Astrocyte (in vitro differentiated cells and primary cell): ENCODE measurements around the gene MPC1L. TPM values are rescaled to one million over a fixed set of nuclear protein-coding genes. Genes with fewer than 3 reads are reported as not detected.
A peak's percentile ranks its signal among the peaks of the same experiment; 100 is the strongest.

Experiments
- DNase-seq: peaks from one replicate; pipeline ENCODE4 v3.0.0-alpha.2; 2010; ENCODE audit warnings: low read depth
- FAIRE-seq: peaks from 2 replicates; lab custom pipeline; 2011; peaks lifted over from hg19 to GRCh38; lab: Jason Lieb, UNC
- H2AFZ ChIP-seq: 2 replicates; pipeline ENCODE4 v1.6.0; 2012; ENCODE audit warnings: low read depth, low read length, inconsistent platforms
- H3K27ac ChIP-seq: 2 replicates; pipeline ENCODE4 v1.5.1; 2011; ENCODE audit warnings: low read depth, low read length, inconsistent platforms
- H3K27me3 ChIP-seq: 2 replicates; pipeline ENCODE4 v1.6.0; 2011; ENCODE audit warnings: low read length, inconsistent platforms; ENCODE audit not compliant: insufficient read depth
- H3K36me3 ChIP-seq: 2 replicates; pipeline ENCODE4 v1.5.1; 2011; ENCODE audit warnings: low read length, inconsistent platforms; ENCODE audit not compliant: insufficient read depth
- H3K4me1 ChIP-seq: 2 replicates; pipeline ENCODE4 v1.5.1; 2011; ENCODE audit warnings: low read length, inconsistent platforms; ENCODE audit not compliant: insufficient read depth
- H3K4me2 ChIP-seq: 2 replicates; pipeline ENCODE4 v1.6.0; 2012; ENCODE audit warnings: low read length, inconsistent platforms
- H3K4me3 ChIP-seq: 2 replicates; pipeline ENCODE4 v1.5.1; 2011; ENCODE audit warnings: low read depth, mild to moderate bottlenecking, low read length, inconsistent platforms; ENCODE audit not compliant: insufficient read depth
- H3K79me2 ChIP-seq: 2 replicates; pipeline ENCODE4 v1.6.0; 2012; ENCODE audit warnings: mild to moderate bottlenecking, low read length, inconsistent platforms; ENCODE audit not compliant: insufficient read depth
- H3K9ac ChIP-seq: 2 replicates; pipeline ENCODE4 v1.6.0; 2012; ENCODE audit warnings: mild to moderate bottlenecking, low read length, inconsistent platforms
- H3K9me3 ChIP-seq: 2 replicates; pipeline ENCODE4 v1.5.1; 2012; ENCODE audit warnings: low read depth, mild to moderate bottlenecking, low read length, inconsistent platforms; ENCODE audit not compliant: insufficient read depth
- H4K20me1 ChIP-seq: 2 replicates; pipeline ENCODE4 v1.6.0; 2012; ENCODE audit warnings: low read length, inconsistent platforms; ENCODE audit not compliant: insufficient read depth
- H3K27ac Mint-ChIP-seq: one replicate; pipeline ENCODE4 v1.8.0; 2021; ENCODE audit warnings: mild to moderate bottlenecking, mixed read lengths; ENCODE audit not compliant: unreplicated experiment
- H3K27me3 Mint-ChIP-seq: one replicate; pipeline ENCODE4 v1.8.0; 2021; ENCODE audit warnings: low read depth, mixed read lengths; ENCODE audit not compliant: unreplicated experiment
- H3K36me3 Mint-ChIP-seq: one replicate; pipeline ENCODE4 v1.8.0; 2021; ENCODE audit warnings: low read depth, mixed read lengths; ENCODE audit not compliant: unreplicated experiment
- H3K4me1 Mint-ChIP-seq: one replicate; pipeline ENCODE4 v1.8.0; 2021; ENCODE audit warnings: low read depth, mixed read lengths; ENCODE audit not compliant: unreplicated experiment
- H3K4me3 Mint-ChIP-seq: one replicate; pipeline ENCODE4 v1.8.0; 2021; ENCODE audit warnings: mild to moderate bottlenecking, moderate library complexity, mixed read lengths; ENCODE audit not compliant: unreplicated experiment
- H3K9me3 Mint-ChIP-seq: one replicate; pipeline ENCODE4 v1.8.0; 2021; ENCODE audit warnings: mild to moderate bottlenecking, mixed read lengths; ENCODE audit not compliant: unreplicated experiment
- CTCF ChIP-seq: IDR thresholded peaks from 2 replicates; pipeline ENCODE4 v1.5.1; 2011; ENCODE audit warnings: low read depth, mild to moderate bottlenecking, inconsistent platforms, low read length, moderate library complexity; ENCODE audit not compliant: insufficient read depth
- EZH2 ChIP-seq: IDR thresholded peaks from 2 replicates; pipeline ENCODE4 v1.6.1; 2012; ENCODE audit warnings: mild to moderate bottlenecking, low read length, inconsistent platforms; ENCODE audit not compliant: insufficient read depth
- total RNA-seq: library from RNA; stranded (reverse); gene quantifications from 2 replicates; pipeline ENCODE4 v1.2.1, GENCODE V29; 2021

Gene MPC1L
- total RNA-seq, 1 donor from 2014 or later = not detected

GRCh38 chrX:40644176-40644575 is 20.9 kb downstream of the MPC1L start:
- H3K4me3 ChIP-seq = no peak overlapping the region
- Mint-ChIP-seq H3K9me3 (no peaks in the 10 kb centered on the region), H3K4me3 (peak overlapping the region; percentile 63), H3K27me3 (no peaks in the 10 kb centered on the region), H3K36me3 (peaks cover 5% of the 10 kb centered on the region), H3K4me1 (peaks cover 14% of the 10 kb centered on the region), H3K27ac (no peak overlapping the region)
- no peak for DNase-seq
- H3K36me3 ChIP-seq = peaks cover 3% of the 10 kb centered on the region
- H2AFZ ChIP-seq = no peak overlapping the region
- H3K9me3 ChIP-seq = no peaks in the 10 kb centered on the region
- H3K27ac ChIP-seq = no peak overlapping the region
- H3K4me2 ChIP-seq = peak overlapping the region; percentile 87
- no peaks in the 10 kb centered on the region for H4K20me1 ChIP-seq
- no peak for FAIRE-seq
- TF ChIP-seq EZH2 (no peak), CTCF (no peak)
- H3K79me2 ChIP-seq = peaks cover 64% of the 10 kb centered on the region
- H3K9ac ChIP-seq = no peak overlapping the region
- peaks cover 8% of the 10 kb centered on the region for H3K4me1 ChIP-seq
- no peaks in the 10 kb centered on the region for H3K27me3 ChIP-seq

GRCh38 chrX:40644821-40645358 is 21.7 kb downstream of the MPC1L start:
- H4K20me1 ChIP-seq = no peaks in the 10 kb centered on the region
- peak overlapping the region; percentile 31 for H3K27ac ChIP-seq
- H2AFZ ChIP-seq = no peak overlapping the region
- peak overlapping the region; percentile 87 for H3K4me2 ChIP-seq
- H3K9me3 Mint-ChIP-seq = no peaks in the 10 kb centered on the region
- H3K36me3 Mint-ChIP-seq = peaks cover 5% of the 10 kb centered on the region
- no peaks in the 10 kb centered on the region for H3K27me3 Mint-ChIP-seq
- FAIRE-seq = peak; percentile 39
- peaks cover 8% of the 10 kb centered on the region for H3K4me1 ChIP-seq
- TF ChIP-seq CTCF (no peak), EZH2 (no peak)
- H3K9ac ChIP-seq = peak overlapping the region; percentile 67
- peak overlapping the region; percentile 93 for H3K27ac Mint-ChIP-seq
- no peaks in the 10 kb centered on the region for H3K9me3 ChIP-seq
- peaks cover 59% of the 10 kb centered on the region for H3K79me2 ChIP-seq
- no peaks in the 10 kb centered on the region for H3K27me3 ChIP-seq
- peak overlapping the region; percentile 87 for H3K4me3 Mint-ChIP-seq
- H3K4me1 Mint-ChIP-seq = peaks cover 14% of the 10 kb centered on the region
- DNase-seq = peak; percentile 60
- H3K4me3 ChIP-seq = peak overlapping the region; percentile 46
- peaks cover 4% of the 10 kb centered on the region for H3K36me3 ChIP-seq

DNA sequence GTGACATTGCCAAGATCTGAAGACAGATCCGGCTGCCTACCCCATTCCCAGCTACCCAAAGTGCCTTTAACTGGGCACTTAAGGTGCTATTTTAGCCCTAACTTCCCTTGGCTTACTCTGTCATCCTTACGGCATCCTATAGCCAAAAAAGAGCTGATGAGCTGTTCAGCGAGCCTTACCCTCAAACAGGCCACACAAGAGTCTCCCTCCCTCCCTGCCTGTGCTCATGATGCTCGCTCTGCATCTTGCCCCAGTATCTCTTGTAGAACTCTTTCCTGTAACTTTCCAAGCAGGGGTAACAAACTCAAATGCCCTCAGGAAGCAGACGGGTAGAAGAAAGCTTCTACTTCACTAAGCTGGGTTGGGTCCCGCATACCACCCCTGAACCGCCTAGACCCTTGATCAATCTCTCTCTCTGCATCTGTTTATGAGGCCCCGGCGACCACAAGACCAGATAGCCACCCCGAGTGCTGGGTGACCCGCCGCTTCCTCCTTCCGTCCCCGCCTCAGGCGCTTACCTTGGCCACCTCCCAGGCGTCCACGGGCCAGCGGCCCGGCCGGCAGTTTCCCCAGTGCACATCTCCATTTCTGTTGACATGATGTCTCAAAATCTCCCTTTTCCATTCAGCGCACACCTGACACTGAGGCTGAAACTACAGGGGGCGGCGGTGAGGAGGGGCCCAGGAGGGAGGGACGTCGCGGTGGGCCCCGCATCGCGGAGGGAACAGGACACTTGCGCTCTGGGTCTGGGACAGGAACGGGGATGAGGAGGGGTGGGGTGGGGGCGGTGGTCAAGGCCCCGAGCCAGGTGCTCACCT is 23.5 kb downstream of the MPC1L start:
- peak overlapping the region; percentile 74 for H3K4me3 ChIP-seq
- H3K27ac Mint-ChIP-seq = peak overlapping the region; percentile 84
- FAIRE-seq (no peak), DNase-seq (no peak)
- H4K20me1 ChIP-seq = no peaks in the 10 kb centered on the region
- H3K9me3 Mint-ChIP-seq = no peaks in the 10 kb centered on the region
- H3K27me3 ChIP-seq = no peaks in the 10 kb centered on the region
- H3K4me1 ChIP-seq = peaks cover 8% of the 10 kb centered on the region
- peaks cover 4% of the 10 kb centered on the region for H3K36me3 ChIP-seq
- H2AFZ ChIP-seq = no peak overlapping the region
- H3K9ac ChIP-seq = peak overlapping the region; percentile 87
- peaks cover 49% of the 10 kb centered on the region for H3K79me2 ChIP-seq
- H3K4me3 Mint-ChIP-seq = peak overlapping the region; percentile 96
- no peaks in the 10 kb centered on the region for H3K9me3 ChIP-seq
- no peak for TF ChIP-seq EZH2
- no peak for TF ChIP-seq CTCF
- peaks cover 5% of the 10 kb centered on the region for H3K36me3 Mint-ChIP-seq
- peak overlapping the region; percentile 53 for H3K27ac ChIP-seq
- H3K27me3 Mint-ChIP-seq = no peaks in the 10 kb centered on the region
- H3K4me1 Mint-ChIP-seq = peaks cover 14% of the 10 kb centered on the region
- H3K4me2 ChIP-seq = peak overlapping the region; percentile 94
